Measurements from ENCODE around the gene BSN. TPM values are rescaled to one million over a fixed set of nuclear protein-coding genes. Genes with fewer than 3 reads are reported as not detected.
"Not testable (repeated sequence)": the region's sequence is repeated elsewhere in the genome, so short reads cannot be mapped to it uniquely, and the experiment has no call there.

BSN gene
- total RNA-seq, 1 donor from 2014 or later = 0.55 TPM

GRCh38 chr3:49681232-49681522 lies 126.9 kb downstream of the BSN start:
- H3K4me3 ChIP-seq = no peak overlapping the region
- H3K27ac ChIP-seq (replicated peaks) = no peak overlapping the region
- peaks cover under 1% of the 10 kb centered on the region for H3K27me3 ChIP-seq (ENCODE audit: low read depth)
- TF ChIP-seq CTCF (IDR thresholded peaks at IDR 0.05; ENCODE audit: borderline replicate concordance) = no peak
- no peak for DNase-seq
- intact Hi-C loops (cut with micrococcal nuclease) = no loop called here
- H3K9me3 ChIP-seq (replicated peaks) = no peaks in the 10 kb centered on the region
- H3K4me1 ChIP-seq = peaks cover under 1% of the 10 kb centered on the region
- peaks cover 78% of the 10 kb centered on the region for H3K36me3 ChIP-seq

- no peak for TF ChIP-seq CTCF (IDR thresholded peaks at IDR 0.05; ENCODE audit: borderline replicate concordance)
- DNase-seq = no peak
- intact Hi-C loops (cut with micrococcal nuclease) = no loop called here
- Histone ChIP-seq H3K9me3 (replicated peaks) (no peaks in the 10 kb centered on the region), H3K4me3 (no peak overlapping the region), H3K4me1 (peaks cover 4% of the 10 kb centered on the region), H3K27me3 (ENCODE audit: low read depth) (peaks cover 4% of the 10 kb centered on the region), H3K36me3 (peaks cover 74% of the 10 kb centered on the region), H3K27ac (replicated peaks) (no peak overlapping the region)
These were observed 127.3 kb downstream of the BSN start for GRCh38 chr3:49681543-49681942.

GRCh38 chr3:49683162-49683561 lies 128.9 kb downstream of the BSN start:
- no peak for DNase-seq
- Histone ChIP-seq H3K27ac (replicated peaks) (no peak overlapping the region), H3K4me3 (no peak overlapping the region), H3K27me3 (ENCODE audit: low read depth) (peaks cover 14% of the 10 kb centered on the region), H3K4me1 (peaks cover 9% of the 10 kb centered on the region), H3K36me3 (peaks cover 58% of the 10 kb centered on the region), H3K9me3 (replicated peaks) (no peaks in the 10 kb centered on the region)
- no peak for TF ChIP-seq CTCF (IDR thresholded peaks at IDR 0.05; ENCODE audit: borderline replicate concordance)
- intact Hi-C loops (cut with micrococcal nuclease) = no loop called here

- H3K9me3 ChIP-seq (replicated peaks); intact Hi-C loops (cut with micrococcal nuclease): not testable (repeated sequence)
- H3K36me3 ChIP-seq = peaks cover 45% of the 10 kb centered on the region
These were observed 130.2 kb downstream of the BSN start for GRCh38 chr3:49684453-49684852.

GRCh38 chr3:49685103-49685502 lies 130.8 kb downstream of the BSN start:
- H3K27ac ChIP-seq (replicated peaks); DNase-seq; intact Hi-C loops (cut with micrococcal nuclease); H3K4me3 ChIP-seq; H3K9me3 ChIP-seq (replicated peaks): not testable (repeated sequence)
- Histone ChIP-seq H3K4me1 (peaks cover 27% of the 10 kb centered on the region), H3K27me3 (ENCODE audit: low read depth) (peaks cover 14% of the 10 kb centered on the region), H3K36me3 (peaks cover 39% of the 10 kb centered on the region)

More at GRCh38 chr3:49684453-49684852, 130.2 kb downstream of the BSN start:
- not testable (repeated sequence) for DNase-seq; H3K27ac ChIP-seq (replicated peaks); H3K4me3 ChIP-seq
- H3K4me1 ChIP-seq = peaks cover 20% of the 10 kb centered on the region
- H3K27me3 ChIP-seq (ENCODE audit: low read depth) = peaks cover 14% of the 10 kb centered on the region

GRCh38 chr3:49685846-49686245 lies 131.6 kb downstream of the BSN start:
- H3K27ac ChIP-seq (replicated peaks); intact Hi-C loops (cut with micrococcal nuclease); H3K9me3 ChIP-seq (replicated peaks); DNase-seq: not testable (repeated sequence)
- Histone ChIP-seq H3K36me3 (peaks cover 31% of the 10 kb centered on the region), H3K4me3 (peak overlapping the region; percentile 57), H3K27me3 (ENCODE audit: low read depth) (peaks cover 14% of the 10 kb centered on the region), H3K4me1 (peaks cover 34% of the 10 kb centered on the region)

- H3K27ac ChIP-seq (replicated peaks); H3K9me3 ChIP-seq (replicated peaks); intact Hi-C loops (cut with micrococcal nuclease); DNase-seq: not testable (repeated sequence)
- Histone ChIP-seq H3K4me1 (peaks cover 39% of the 10 kb centered on the region), H3K4me3 (peak overlapping the region; percentile 57), H3K36me3 (peaks cover 26% of the 10 kb centered on the region), H3K27me3 (ENCODE audit: low read depth) (peaks cover 14% of the 10 kb centered on the region)
These were observed 132.1 kb downstream of the BSN start for GRCh38 chr3:49686346-49686745.

GRCh38 chr3:49686769-49687423 lies 132.6 kb downstream of the BSN start:
- H3K27me3 ChIP-seq (ENCODE audit: low read depth) = peaks cover 14% of the 10 kb centered on the region
- peaks cover 21% of the 10 kb centered on the region for H3K36me3 ChIP-seq
- H3K9me3 ChIP-seq (replicated peaks); intact Hi-C loops (cut with micrococcal nuclease); H3K27ac ChIP-seq (replicated peaks): not testable (repeated sequence)
- DNase-seq = peak; percentile 48
- peak overlapping the region; percentile 57 for H3K4me3 ChIP-seq
- H3K4me1 ChIP-seq = peaks cover 45% of the 10 kb centered on the region

- Histone ChIP-seq H3K4me3 (peak overlapping the region; percentile 57), H3K36me3 (peaks cover 15% of the 10 kb centered on the region), H3K27me3 (ENCODE audit: low read depth) (peaks cover 14% of the 10 kb centered on the region), H3K4me1 (peaks cover 46% of the 10 kb centered on the region)
- intact Hi-C loops (cut with micrococcal nuclease); H3K9me3 ChIP-seq (replicated peaks); H3K27ac ChIP-seq (replicated peaks); DNase-seq: not testable (repeated sequence)
These were observed 133.1 kb downstream of the BSN start for GRCh38 chr3:49687424-49687795.

GRCh38 chr3:49688338-49689045 lies 134.2 kb downstream of the BSN start:
- Histone ChIP-seq H3K4me1 (peaks cover 46% of the 10 kb centered on the region), H3K27me3 (ENCODE audit: low read depth) (peaks cover 14% of the 10 kb centered on the region), H3K27ac (replicated peaks) (peak overlapping the region; percentile 84), H3K4me3 (peak overlapping the region; percentile 88)
- H3K36me3 ChIP-seq; intact Hi-C loops (cut with micrococcal nuclease); DNase-seq; H3K9me3 ChIP-seq (replicated peaks): not testable (repeated sequence)

All from left ventricle myocardium inferior (tissue), 1 donor.